Endodermal cell (in vitro differentiated cells): ENCODE data around the gene NR1I3. TPM values are rescaled to one million over a fixed set of nuclear protein-coding genes. Genes with fewer than 3 reads are reported as not detected.

Experiments
- DNase-seq: peaks from one replicate; pipeline ENCODE4 v3.0.0-alpha.2; 2017
- H3K27ac ChIP-seq: 2 replicates; pipeline ENCODE4 v1.5.1; 2013; ENCODE audit warnings: mild to moderate bottlenecking, low read depth, low read length, moderate library complexity
- H3K27me3 ChIP-seq: 2 replicates; pipeline ENCODE4 v1.6.1; 2013; ENCODE audit warnings: mild to moderate bottlenecking, low read length, moderate library complexity; ENCODE audit not compliant: insufficient read depth, control insufficient read depth, poor library complexity, severe bottlenecking
- H3K36me3 ChIP-seq: 2 replicates; pipeline ENCODE4 v1.7.0; 2013; ENCODE audit warnings: mild to moderate bottlenecking, low read length, moderate library complexity; ENCODE audit not compliant: control insufficient read depth, insufficient read depth
- H3K4me1 ChIP-seq: one replicate; pipeline ENCODE4 v1.7.0; 2013; ENCODE audit warnings: low read length; ENCODE audit not compliant: control insufficient read depth, insufficient read depth
- H3K4me3 ChIP-seq: 2 replicates; pipeline ENCODE4 v1.5.1; 2013; ENCODE audit warnings: mild to moderate bottlenecking, low read length, moderate library complexity
- H3K9ac ChIP-seq: 2 replicates; pipeline ENCODE4 v1.6.1; 2013; ENCODE audit warnings: mild to moderate bottlenecking, low read length, moderate library complexity; ENCODE audit not compliant: poor library complexity, severe bottlenecking; ENCODE audit errors: extremely low read depth
- H3K9me3 ChIP-seq: 2 replicates; pipeline ENCODE4 v1.6.1; 2013; ENCODE audit warnings: mild to moderate bottlenecking, low read length, moderate library complexity; ENCODE audit not compliant: control insufficient read depth
- H3K27ac Mint-ChIP-seq: 2 replicates; pipeline ENCODE4 v1.8.0; 2020; ENCODE audit warnings: mixed read lengths
- H3K27me3 Mint-ChIP-seq: 2 replicates; pipeline ENCODE4 v1.8.0; 2021; ENCODE audit warnings: mild to moderate bottlenecking, mixed read lengths; ENCODE audit not compliant: insufficient read depth
- H3K36me3 Mint-ChIP-seq: 2 replicates; pipeline ENCODE4 v1.8.0; 2020; ENCODE audit warnings: low read depth, mixed read lengths
- H3K4me1 Mint-ChIP-seq: 2 replicates; pipeline ENCODE4 v1.8.0; 2020; ENCODE audit warnings: mixed read lengths
- H3K4me3 Mint-ChIP-seq: 2 replicates; pipeline ENCODE4 v1.8.0; 2020; ENCODE audit warnings: mild to moderate bottlenecking, moderate library complexity, mixed read lengths
- H3K9me3 Mint-ChIP-seq: 2 replicates; pipeline ENCODE4 v1.8.0; 2020; ENCODE audit warnings: mild to moderate bottlenecking, mixed read lengths
- WGBS, 2 experiments: methylation state at CpG; one replicate each; pipeline versions ENCODE4 v1.1.5 to v1.1.7; 2013; ENCODE audit warnings: missing lambda C conversion rate in 2 of 2, mixed read lengths in 1 of 2; ENCODE audit not compliant: insufficient coverage in 1 of 2, insufficient read length in 1 of 2; 5-methylcytosine and 5-hydroxymethylcytosine counted together
- total RNA-seq, 2 donors: library from RNA; stranded (reverse); fragmentation: NEBNext Ultra II Directional in 1 of 2; extraction: Animal tissue kit (Norgen Biotek cat#: 25700) in 1 of 2; gene quantifications; 2 replicates in 1 of 2; 3 replicates in 1 of 2; pipeline ENCODE4 v1.2.1, GENCODE V29; 2021
- TF ChIP-seq, protein P1 (sequence below): fragments of 200-600 bp; sonication (generic); conservative IDR thresholded peaks from 2 replicates; pipeline ENCODE4 v1.5.0; 2021; ENCODE audit warnings: antibody characterized with exemption, mild to moderate bottlenecking

The NR1I3 gene
- total RNA-seq, 2 donors from 2014 or later = not detected

DNA sequence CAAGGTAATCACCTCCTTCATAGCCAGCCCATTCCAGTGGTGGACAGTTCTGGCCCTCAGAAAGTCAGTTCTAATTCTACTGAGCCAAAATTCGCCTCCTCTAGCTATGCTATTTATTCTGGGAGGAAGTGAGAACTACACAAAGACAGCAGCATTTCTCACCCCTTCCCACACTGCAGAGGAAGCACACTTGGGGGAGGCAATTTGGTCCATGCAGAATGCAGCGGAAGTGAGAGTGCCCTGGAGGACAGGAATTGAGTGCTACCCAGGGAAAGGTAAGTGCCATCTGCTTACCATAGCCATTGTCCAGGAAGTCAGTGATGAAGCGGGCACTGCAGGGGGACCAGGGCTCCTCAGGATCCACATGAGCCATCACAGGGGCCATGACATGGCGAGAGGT, 42.8 kb downstream of the NR1I3 start:
- Histone ChIP-seq H3K4me1 (peaks cover 4% of the 10 kb centered on the region), H3K9me3 (no peaks in the 10 kb centered on the region), H3K27me3 (no peaks in the 10 kb centered on the region), H3K4me3 (no peak overlapping the region), H3K27ac (no peak overlapping the region), H3K9ac (no peak overlapping the region), H3K36me3 (no peaks in the 10 kb centered on the region)
- H3K36me3 Mint-ChIP-seq = no peaks in the 10 kb centered on the region
- H3K27ac Mint-ChIP-seq = no peak overlapping the region
- 89 to 93% methylated on average over 4 of the region's 4 CpGs for WGBS, 2 experiments
- H3K4me3 Mint-ChIP-seq = no peak overlapping the region
- TF ChIP-seq, protein P1, sequence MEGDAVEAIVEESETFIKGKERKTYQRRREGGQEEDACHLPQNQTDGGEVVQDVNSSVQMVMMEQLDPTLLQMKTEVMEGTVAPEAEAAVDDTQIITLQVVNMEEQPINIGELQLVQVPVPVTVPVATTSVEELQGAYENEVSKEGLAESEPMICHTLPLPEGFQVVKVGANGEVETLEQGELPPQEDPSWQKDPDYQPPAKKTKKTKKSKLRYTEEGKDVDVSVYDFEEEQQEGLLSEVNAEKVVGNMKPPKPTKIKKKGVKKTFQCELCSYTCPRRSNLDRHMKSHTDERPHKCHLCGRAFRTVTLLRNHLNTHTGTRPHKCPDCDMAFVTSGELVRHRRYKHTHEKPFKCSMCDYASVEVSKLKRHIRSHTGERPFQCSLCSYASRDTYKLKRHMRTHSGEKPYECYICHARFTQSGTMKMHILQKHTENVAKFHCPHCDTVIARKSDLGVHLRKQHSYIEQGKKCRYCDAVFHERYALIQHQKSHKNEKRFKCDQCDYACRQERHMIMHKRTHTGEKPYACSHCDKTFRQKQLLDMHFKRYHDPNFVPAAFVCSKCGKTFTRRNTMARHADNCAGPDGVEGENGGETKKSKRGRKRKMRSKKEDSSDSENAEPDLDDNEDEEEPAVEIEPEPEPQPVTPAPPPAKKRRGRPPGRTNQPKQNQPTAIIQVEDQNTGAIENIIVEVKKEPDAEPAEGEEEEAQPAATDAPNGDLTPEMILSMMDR = no peak
- no peaks in the 10 kb centered on the region for H3K27me3 Mint-ChIP-seq
- no peaks in the 10 kb centered on the region for H3K9me3 Mint-ChIP-seq
- H3K4me1 Mint-ChIP-seq = peaks cover 37% of the 10 kb centered on the region
- DNase-seq = no peak

GRCh38 chr1:161193561-161194235, 44.3 kb downstream of the NR1I3 start:
- Histone ChIP-seq H3K27me3 (no peaks in the 10 kb centered on the region), H3K27ac (no peak overlapping the region), H3K9me3 (no peaks in the 10 kb centered on the region), H3K4me3 (no peak overlapping the region), H3K36me3 (no peaks in the 10 kb centered on the region), H3K9ac (no peak overlapping the region), H3K4me1 (peaks cover 4% of the 10 kb centered on the region)
- H3K27ac Mint-ChIP-seq = no peak overlapping the region
- H3K4me3 Mint-ChIP-seq = no peak overlapping the region
- H3K9me3 Mint-ChIP-seq = no peaks in the 10 kb centered on the region
- DNase-seq = no peak
- H3K27me3 Mint-ChIP-seq = no peaks in the 10 kb centered on the region
- no peaks in the 10 kb centered on the region for H3K36me3 Mint-ChIP-seq
- H3K4me1 Mint-ChIP-seq = peaks cover 26% of the 10 kb centered on the region
- 94 to 99% methylated on average over 14 to 21 of the region's 21 CpGs for WGBS, 2 experiments
- TF ChIP-seq, protein P1 = peak; percentile 12

DNA sequence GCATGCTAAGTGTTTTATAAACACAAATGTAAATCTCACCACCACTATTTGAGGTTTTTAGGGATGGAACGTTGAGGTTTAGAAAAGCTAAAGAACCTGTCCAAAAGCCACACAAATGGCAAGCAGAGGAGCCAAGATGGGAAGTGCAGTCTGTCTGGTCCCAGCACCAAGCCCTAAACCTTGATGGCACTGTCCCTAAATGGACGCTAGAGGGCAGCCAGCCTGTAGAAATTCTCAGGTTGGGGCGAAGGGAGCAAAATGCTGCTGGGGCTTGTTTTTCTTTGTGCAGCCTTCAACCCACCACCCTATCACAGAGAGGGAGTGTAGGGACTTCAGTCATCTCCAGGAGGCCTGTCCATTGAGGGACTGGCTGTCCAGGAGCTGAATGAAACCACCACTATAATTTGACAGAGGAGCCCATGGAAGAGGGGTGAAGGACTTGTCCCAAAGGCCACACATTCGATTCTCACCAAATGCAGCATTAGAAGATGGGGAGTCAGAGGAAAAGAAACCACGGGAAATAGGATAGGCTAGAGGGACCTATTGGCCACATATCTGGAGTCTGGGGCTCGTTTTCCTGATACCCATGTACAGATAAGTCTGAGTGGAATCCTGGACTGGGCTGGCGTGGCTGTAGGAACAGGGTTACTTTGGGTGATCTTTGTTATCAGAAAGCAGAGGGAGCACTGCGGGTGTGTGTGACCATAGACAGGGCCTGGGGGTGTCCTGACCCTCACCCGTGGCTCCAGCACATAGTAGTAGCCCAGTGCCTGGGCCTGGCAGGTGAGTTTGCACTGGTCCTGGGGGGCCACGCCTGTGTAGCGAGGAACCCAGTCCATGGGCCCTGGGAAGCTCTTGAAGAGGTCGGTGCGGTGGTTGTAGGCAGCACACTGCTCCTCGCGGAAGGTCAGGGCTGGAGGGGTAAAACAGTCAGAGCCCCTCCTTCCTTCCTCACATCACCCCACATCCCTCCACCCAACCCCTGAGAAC, 45.2 kb downstream of the NR1I3 start:
- no peak overlapping the region for H3K27ac ChIP-seq
- peak; percentile 87 for DNase-seq
- no peaks in the 10 kb centered on the region for H3K36me3 ChIP-seq
- no peaks in the 10 kb centered on the region for H3K36me3 Mint-ChIP-seq
- no peaks in the 10 kb centered on the region for H3K9me3 ChIP-seq
- no peaks in the 10 kb centered on the region for H3K27me3 ChIP-seq
- 66 to 73% methylated on average over 4 to 14 of the region's 15 CpGs for WGBS, 2 experiments
- H3K9me3 Mint-ChIP-seq = no peaks in the 10 kb centered on the region
- H3K4me1 Mint-ChIP-seq = peaks cover 16% of the 10 kb centered on the region
- no peak overlapping the region for H3K9ac ChIP-seq
- H3K4me1 ChIP-seq = no peaks in the 10 kb centered on the region
- no peaks in the 10 kb centered on the region for H3K27me3 Mint-ChIP-seq
- H3K4me3 ChIP-seq = no peak overlapping the region
- TF ChIP-seq, protein P1 = peak; percentile 89
- peak overlapping the region; percentile 62 for H3K27ac Mint-ChIP-seq
- no peak overlapping the region for H3K4me3 Mint-ChIP-seq
